ENCODE data around the gene TBXAS1.

GRCh38 chr7:140045697-140046096 lies 216.6 kb downstream of the TBXAS1 start:
- TF ChIP-seq CREB1 (CRISPR knock-in tag; IDR thresholded peaks at IDR 0.05; ENCODE audit: low read depth): no peak
- TF ChIP-seq, protein P1, sequence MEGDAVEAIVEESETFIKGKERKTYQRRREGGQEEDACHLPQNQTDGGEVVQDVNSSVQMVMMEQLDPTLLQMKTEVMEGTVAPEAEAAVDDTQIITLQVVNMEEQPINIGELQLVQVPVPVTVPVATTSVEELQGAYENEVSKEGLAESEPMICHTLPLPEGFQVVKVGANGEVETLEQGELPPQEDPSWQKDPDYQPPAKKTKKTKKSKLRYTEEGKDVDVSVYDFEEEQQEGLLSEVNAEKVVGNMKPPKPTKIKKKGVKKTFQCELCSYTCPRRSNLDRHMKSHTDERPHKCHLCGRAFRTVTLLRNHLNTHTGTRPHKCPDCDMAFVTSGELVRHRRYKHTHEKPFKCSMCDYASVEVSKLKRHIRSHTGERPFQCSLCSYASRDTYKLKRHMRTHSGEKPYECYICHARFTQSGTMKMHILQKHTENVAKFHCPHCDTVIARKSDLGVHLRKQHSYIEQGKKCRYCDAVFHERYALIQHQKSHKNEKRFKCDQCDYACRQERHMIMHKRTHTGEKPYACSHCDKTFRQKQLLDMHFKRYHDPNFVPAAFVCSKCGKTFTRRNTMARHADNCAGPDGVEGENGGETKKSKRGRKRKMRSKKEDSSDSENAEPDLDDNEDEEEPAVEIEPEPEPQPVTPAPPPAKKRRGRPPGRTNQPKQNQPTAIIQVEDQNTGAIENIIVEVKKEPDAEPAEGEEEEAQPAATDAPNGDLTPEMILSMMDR (conservative IDR thresholded peaks at IDR 0.05; ENCODE audit: low read depth in 2 of 2): no peak
- no peak for TF ChIP-seq EZH2phosphoT487 (IDR thresholded peaks at IDR 0.05; ENCODE audit: unreplicated experiment)
- no peak for TF ChIP-seq EZH2 (IDR thresholded peaks at IDR 0.05; ENCODE audit: low read depth, unreplicated experiment)
- no peak for TF ChIP-seq STAT1 (IDR thresholded peaks at IDR 0.05; ENCODE audit: unreplicated experiment)
- no peak for TF ChIP-seq POLR2AphosphoS5 (IDR thresholded peaks at IDR 0.05; ENCODE audit: low read depth)
- TF ChIP-seq, protein P2, sequence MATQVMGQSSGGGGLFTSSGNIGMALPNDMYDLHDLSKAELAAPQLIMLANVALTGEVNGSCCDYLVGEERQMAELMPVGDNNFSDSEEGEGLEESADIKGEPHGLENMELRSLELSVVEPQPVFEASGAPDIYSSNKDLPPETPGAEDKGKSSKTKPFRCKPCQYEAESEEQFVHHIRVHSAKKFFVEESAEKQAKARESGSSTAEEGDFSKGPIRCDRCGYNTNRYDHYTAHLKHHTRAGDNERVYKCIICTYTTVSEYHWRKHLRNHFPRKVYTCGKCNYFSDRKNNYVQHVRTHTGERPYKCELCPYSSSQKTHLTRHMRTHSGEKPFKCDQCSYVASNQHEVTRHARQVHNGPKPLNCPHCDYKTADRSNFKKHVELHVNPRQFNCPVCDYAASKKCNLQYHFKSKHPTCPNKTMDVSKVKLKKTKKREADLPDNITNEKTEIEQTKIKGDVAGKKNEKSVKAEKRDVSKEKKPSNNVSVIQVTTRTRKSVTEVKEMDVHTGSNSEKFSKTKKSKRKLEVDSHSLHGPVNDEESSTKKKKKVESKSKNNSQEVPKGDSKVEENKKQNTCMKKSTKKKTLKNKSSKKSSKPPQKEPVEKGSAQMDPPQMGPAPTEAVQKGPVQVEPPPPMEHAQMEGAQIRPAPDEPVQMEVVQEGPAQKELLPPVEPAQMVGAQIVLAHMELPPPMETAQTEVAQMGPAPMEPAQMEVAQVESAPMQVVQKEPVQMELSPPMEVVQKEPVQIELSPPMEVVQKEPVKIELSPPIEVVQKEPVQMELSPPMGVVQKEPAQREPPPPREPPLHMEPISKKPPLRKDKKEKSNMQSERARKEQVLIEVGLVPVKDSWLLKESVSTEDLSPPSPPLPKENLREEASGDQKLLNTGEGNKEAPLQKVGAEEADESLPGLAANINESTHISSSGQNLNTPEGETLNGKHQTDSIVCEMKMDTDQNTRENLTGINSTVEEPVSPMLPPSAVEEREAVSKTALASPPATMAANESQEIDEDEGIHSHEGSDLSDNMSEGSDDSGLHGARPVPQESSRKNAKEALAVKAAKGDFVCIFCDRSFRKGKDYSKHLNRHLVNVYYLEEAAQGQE (IDR thresholded peaks at IDR 0.05; ENCODE audit: unreplicated experiment): no peak
- no peak for TF ChIP-seq ZNF331 (CRISPR knock-in tag; IDR thresholded peaks at IDR 0.05; ENCODE audit: low read depth)
- TF ChIP-seq ZNF114 (CRISPR knock-in tag; IDR thresholded peaks at IDR 0.05): no peak
- TF ChIP-seq ETS1 (IDR thresholded peaks at IDR 0.05): no peak
- no peak for TF ChIP-seq JUNB (IDR thresholded peaks at IDR 0.05; ENCODE audit: unreplicated experiment)
- TF ChIP-seq NANOG (IDR thresholded peaks at IDR 0.05; ENCODE audit: borderline replicate concordance): no peak
- TF ChIP-seq, protein P3, sequence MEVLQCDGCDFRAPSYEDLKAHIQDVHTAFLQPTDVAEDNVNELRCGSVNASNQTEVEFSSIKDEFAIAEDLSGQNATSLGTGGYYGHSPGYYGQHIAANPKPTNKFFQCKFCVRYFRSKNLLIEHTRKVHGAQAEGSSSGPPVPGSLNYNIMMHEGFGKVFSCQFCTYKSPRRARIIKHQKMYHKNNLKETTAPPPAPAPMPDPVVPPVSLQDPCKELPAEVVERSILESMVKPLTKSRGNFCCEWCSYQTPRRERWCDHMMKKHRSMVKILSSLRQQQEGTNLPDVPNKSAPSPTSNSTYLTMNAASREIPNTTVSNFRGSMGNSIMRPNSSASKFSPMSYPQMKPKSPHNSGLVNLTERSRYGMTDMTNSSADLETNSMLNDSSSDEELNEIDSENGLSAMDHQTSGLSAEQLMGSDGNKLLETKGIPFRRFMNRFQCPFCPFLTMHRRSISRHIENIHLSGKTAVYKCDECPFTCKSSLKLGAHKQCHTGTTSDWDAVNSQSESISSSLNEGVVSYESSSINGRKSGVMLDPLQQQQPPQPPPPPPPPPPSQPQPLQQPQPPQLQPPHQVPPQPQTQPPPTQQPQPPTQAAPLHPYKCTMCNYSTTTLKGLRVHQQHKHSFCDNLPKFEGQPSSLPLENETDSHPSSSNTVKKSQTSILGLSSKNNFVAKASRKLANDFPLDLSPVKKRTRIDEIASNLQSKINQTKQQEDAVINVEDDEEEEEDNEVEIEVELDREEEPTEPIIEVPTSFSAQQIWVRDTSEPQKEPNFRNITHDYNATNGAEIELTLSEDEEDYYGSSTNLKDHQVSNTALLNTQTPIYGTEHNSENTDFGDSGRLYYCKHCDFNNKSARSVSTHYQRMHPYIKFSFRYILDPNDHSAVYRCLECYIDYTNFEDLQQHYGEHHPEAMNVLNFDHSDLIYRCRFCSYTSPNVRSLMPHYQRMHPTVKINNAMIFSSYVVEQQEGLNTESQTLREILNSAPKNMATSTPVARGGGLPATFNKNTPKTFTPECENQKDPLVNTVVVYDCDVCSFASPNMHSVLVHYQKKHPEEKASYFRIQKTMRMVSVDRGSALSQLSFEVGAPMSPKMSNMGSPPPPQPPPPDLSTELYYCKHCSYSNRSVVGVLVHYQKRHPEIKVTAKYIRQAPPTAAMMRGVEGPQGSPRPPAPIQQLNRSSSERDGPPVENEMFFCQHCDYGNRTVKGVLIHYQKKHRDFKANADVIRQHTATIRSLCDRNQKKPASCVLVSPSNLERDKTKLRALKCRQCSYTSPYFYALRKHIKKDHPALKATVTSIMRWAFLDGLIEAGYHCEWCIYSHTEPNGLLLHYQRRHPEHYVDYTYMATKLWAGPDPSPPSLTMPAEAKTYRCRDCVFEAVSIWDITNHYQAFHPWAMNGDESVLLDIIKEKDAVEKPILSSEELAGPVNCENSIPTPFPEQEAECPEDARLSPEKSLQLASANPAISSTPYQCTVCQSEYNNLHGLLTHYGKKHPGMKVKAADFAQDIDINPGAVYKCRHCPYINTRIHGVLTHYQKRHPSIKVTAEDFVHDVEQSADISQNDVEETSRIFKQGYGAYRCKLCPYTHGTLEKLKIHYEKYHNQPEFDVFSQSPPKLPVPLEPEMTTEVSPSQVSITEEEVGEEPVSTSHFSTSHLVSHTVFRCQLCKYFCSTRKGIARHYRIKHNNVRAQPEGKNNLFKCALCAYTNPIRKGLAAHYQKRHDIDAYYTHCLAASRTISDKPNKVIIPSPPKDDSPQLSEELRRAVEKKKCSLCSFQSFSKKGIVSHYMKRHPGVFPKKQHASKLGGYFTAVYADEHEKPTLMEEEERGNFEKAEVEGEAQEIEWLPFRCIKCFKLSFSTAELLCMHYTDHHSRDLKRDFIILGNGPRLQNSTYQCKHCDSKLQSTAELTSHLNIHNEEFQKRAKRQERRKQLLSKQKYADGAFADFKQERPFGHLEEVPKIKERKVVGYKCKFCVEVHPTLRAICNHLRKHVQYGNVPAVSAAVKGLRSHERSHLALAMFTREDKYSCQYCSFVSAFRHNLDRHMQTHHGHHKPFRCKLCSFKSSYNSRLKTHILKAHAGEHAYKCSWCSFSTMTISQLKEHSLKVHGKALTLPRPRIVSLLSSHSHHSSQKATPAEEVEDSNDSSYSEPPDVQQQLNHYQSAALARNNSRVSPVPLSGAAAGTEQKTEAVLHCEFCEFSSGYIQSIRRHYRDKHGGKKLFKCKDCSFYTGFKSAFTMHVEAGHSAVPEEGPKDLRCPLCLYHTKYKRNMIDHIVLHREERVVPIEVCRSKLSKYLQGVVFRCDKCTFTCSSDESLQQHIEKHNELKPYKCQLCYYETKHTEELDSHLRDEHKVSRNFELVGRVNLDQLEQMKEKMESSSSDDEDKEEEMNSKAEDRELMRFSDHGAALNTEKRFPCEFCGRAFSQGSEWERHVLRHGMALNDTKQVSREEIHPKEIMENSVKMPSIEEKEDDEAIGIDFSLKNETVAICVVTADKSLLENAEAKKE (CRISPR knock-in tag; IDR thresholded peaks at IDR 0.05): no peak
